GM23338 (cell line): Measurements from ENCODE around the gene OR1L4. TPM values are rescaled to one million over a fixed set of nuclear protein-coding genes. Genes with fewer than 3 reads are reported as not detected.

Experiments used
- ATAC-seq: fragments of 200-7000 bp; cut with Tn5 transposase; 3 replicates; pipeline ENCODE4 v1.9.1; 2020
- DNase-seq: peaks from one replicate; pipeline ENCODE4 v3.0.0-alpha.2; 2015; ENCODE audit warnings: low spot score
- H2AFZ ChIP-seq: fragments of 200-600 bp; sonication (generic); 2 replicates; pipeline ENCODE4 v1.8.0; 2016; ENCODE audit warnings: antibody characterized with exemption, mild to moderate bottlenecking, moderate library complexity
- H3F3A ChIP-seq: fragments of 200-600 bp; sonication (generic); replicated peaks from 2 replicates; pipeline ENCODE4 v1.8.0; 2017; ENCODE audit warnings: antibody characterized with exemption, mixed run types, low read depth
- H3K27ac ChIP-seq: fragments of 200-600 bp; sonication (generic); 2 replicates; pipeline ENCODE4 v1.6.1; 2016; ENCODE audit warnings: low read depth
- H3K27me3 ChIP-seq: fragments of 200-600 bp; sonication (generic); 2 replicates; pipeline ENCODE4 v1.8.0; 2016; ENCODE audit warnings: mild to moderate bottlenecking, mixed run types, moderate library complexity; ENCODE audit not compliant: insufficient read depth
- H3K36me3 ChIP-seq: fragments of 200-600 bp; sonication (generic); 2 replicates; pipeline ENCODE4 v1.8.0; 2016; ENCODE audit warnings: mild to moderate bottlenecking; ENCODE audit not compliant: insufficient read depth
- H3K4me1 ChIP-seq: fragments of 200-600 bp; sonication (generic); 2 replicates; pipeline ENCODE4 v1.8.0; 2016; ENCODE audit warnings: mild to moderate bottlenecking, moderate library complexity; ENCODE audit not compliant: insufficient read depth
- H3K4me2 ChIP-seq: fragments of 200-600 bp; sonication (generic); 2 replicates; pipeline ENCODE4 v1.7.1; 2017; ENCODE audit warnings: mixed run types
- H3K4me3 ChIP-seq: fragments of 200-600 bp; sonication (generic); 2 replicates; pipeline ENCODE4 v1.6.1; 2016; ENCODE audit warnings: mixed run types
- H3K79me2 ChIP-seq: fragments of 200-600 bp; sonication (generic); replicated peaks from 2 replicates; pipeline ENCODE4 v1.8.0; 2017; ENCODE audit warnings: mild to moderate bottlenecking; ENCODE audit not compliant: insufficient read depth
- H3K9me2 ChIP-seq: fragments of 200-600 bp; sonication (generic); 2 replicates; pipeline ENCODE4 v1.8.0; 2017; ENCODE audit not compliant: insufficient read depth
- H4K20me1 ChIP-seq: fragments of 200-600 bp; sonication (generic); replicated peaks from 2 replicates; pipeline ENCODE4 v1.8.0; 2017; ENCODE audit warnings: mild to moderate bottlenecking; ENCODE audit not compliant: insufficient read depth
- H3K27ac Mint-ChIP-seq: 2 replicates; pipeline ENCODE4 v1.8.0; 2020; ENCODE audit warnings: inconsistent platforms, mild to moderate bottlenecking, moderate library complexity, mixed read lengths
- H3K27me3 Mint-ChIP-seq: 3 replicates; pipeline ENCODE4 v1.8.0; 2022; ENCODE audit warnings: low read depth, mild to moderate bottlenecking, moderate library complexity, mixed read lengths, inconsistent platforms; ENCODE audit not compliant: insufficient read depth, poor library complexity
- H3K36me3 Mint-ChIP-seq: 3 replicates; pipeline ENCODE4 v1.8.0; 2021; ENCODE audit warnings: low read depth, mild to moderate bottlenecking, inconsistent platforms, moderate library complexity, mixed read lengths
- H3K4me1 Mint-ChIP-seq: 3 replicates; pipeline ENCODE4 v1.8.0; 2020; ENCODE audit warnings: mild to moderate bottlenecking, inconsistent platforms, mixed read lengths
- H3K4me3 Mint-ChIP-seq: 3 replicates; pipeline ENCODE4 v1.8.0; 2021; ENCODE audit warnings: moderate library complexity, mild to moderate bottlenecking, inconsistent platforms, mixed read lengths
- H3K9me3 Mint-ChIP-seq: 3 replicates; pipeline ENCODE4 v1.8.0; 2020; ENCODE audit warnings: moderate library complexity, mild to moderate bottlenecking, inconsistent platforms, mixed read lengths
- CREB1 ChIP-seq: fragments of 250-450 bp; sonication (Bioruptor Pico); IDR thresholded peaks from 2 replicates; pipeline ENCODE4 v1.5.0; 2020; ENCODE audit warnings: low read depth, mild to moderate bottlenecking, moderate library complexity
- ETS1 ChIP-seq: IDR thresholded peaks from 2 replicates; pipeline ENCODE4 v1.6.1; 2016; ENCODE audit warnings: antibody characterized with exemption
- EZH2 ChIP-seq: fragments of 200-600 bp; sonication (generic); IDR thresholded peaks from one replicate; pipeline ENCODE4 v1.8.0; 2017; ENCODE audit warnings: antibody characterized with exemption, mild to moderate bottlenecking, low read depth; ENCODE audit not compliant: unreplicated experiment
- EZH2phosphoT487 ChIP-seq: fragments of 200-600 bp; sonication (generic); IDR thresholded peaks from one replicate; pipeline ENCODE4 v1.8.1; 2018; ENCODE audit warnings: antibody characterized with exemption; ENCODE audit not compliant: unreplicated experiment
- JUNB ChIP-seq: IDR thresholded peaks from one replicate; pipeline ENCODE4 v1.6.1; 2016; ENCODE audit warnings: antibody characterized with exemption; ENCODE audit not compliant: unreplicated experiment
- NANOG ChIP-seq: IDR thresholded peaks from 2 replicates; pipeline ENCODE4 v1.6.1; 2016; ENCODE audit warnings: antibody characterized with exemption, borderline replicate concordance
- POLR2AphosphoS5 ChIP-seq: IDR thresholded peaks from 2 replicates; pipeline ENCODE4 v1.6.1; 2016; ENCODE audit warnings: antibody characterized with exemption, low read depth
- STAT1 ChIP-seq: IDR thresholded peaks from one replicate; pipeline ENCODE4 v1.6.1; 2016; ENCODE audit warnings: antibody characterized with exemption; ENCODE audit not compliant: unreplicated experiment
- ZNF114 ChIP-seq: fragments of 250-450 bp; sonication (Bioruptor Pico); IDR thresholded peaks from 2 replicates; pipeline ENCODE4 v1.5.0; 2020; ENCODE audit warnings: mild to moderate bottlenecking, moderate library complexity
- ZNF331 ChIP-seq: fragments of 250-450 bp; sonication (Bioruptor Pico); IDR thresholded peaks from 2 replicates; pipeline ENCODE4 v1.5.0; 2020; ENCODE audit warnings: low read depth, mild to moderate bottlenecking, moderate library complexity
- polyA plus RNA-seq: library from polyadenylated mRNA; unstranded; fragments of >200 nt; fragmentation: Nextera tagmentation; extraction: Ambion mirVana; gene quantifications from 2 replicates; pipeline ENCODE4 v1.2.1, GENCODE V29; 2016
- total RNA-seq: library from RNA; depleted of rRNA; stranded (reverse); fragments of >200 nt; shearing (Covaris generic); gene quantifications from 2 replicates; pipeline ENCODE4 v1.2.3, GENCODE V29; 2014
- TF ChIP-seq, protein P1 (sequence below), 2 experiments: fragments of 200-600 bp in 1 of 2; sonication (generic) in 1 of 2; conservative IDR thresholded peaks; 2 replicates each; pipeline versions ENCODE4 v1.5.1 to v1.6.1; 2016 to 2017; ENCODE audit warnings: antibody characterized with exemption in 2 of 2, low read depth in 2 of 2, mild to moderate bottlenecking in 2 of 2, moderate library complexity in 1 of 2
- TF ChIP-seq, protein P2 (sequence below): IDR thresholded peaks from one replicate; pipeline ENCODE4 v1.6.1; 2018; ENCODE audit warnings: antibody characterized with exemption; ENCODE audit not compliant: unreplicated experiment

The OR1L4 gene
- total and polyA plus RNA-seq, 2 experiments from 2014 or later: not detected

- H3K4me3 Mint-ChIP-seq: no peak overlapping the region
- Histone ChIP-seq H3K27me3 (no peaks in the 10 kb centered on the region), H3K79me2 (no peaks in the 10 kb centered on the region), H3F3A (no peaks in the 10 kb centered on the region), H3K4me3 (no peak overlapping the region), H2AFZ (no peak overlapping the region), H3K9me2 (no peaks in the 10 kb centered on the region), H3K4me1 (no peaks in the 10 kb centered on the region), H4K20me1 (no peaks in the 10 kb centered on the region), H3K36me3 (no peaks in the 10 kb centered on the region; the same call in 1 of the 2 replicates), H3K27ac (no peak overlapping the region), H3K4me2 (no peak overlapping the region)
- no peak for ATAC-seq
- peaks cover 5% of the 10 kb centered on the region; the same call in 1 of the 3 replicates for H3K36me3 Mint-ChIP-seq
- H3K27me3 Mint-ChIP-seq: no peaks in the 10 kb centered on the region
- TF ChIP-seq JUNB (no peak), EZH2phosphoT487 (no peak), ZNF331 (no peak), POLR2AphosphoS5 (no peak), CREB1 (CRISPR knock-in tag) (no peak), EZH2 (no peak), ZNF114 (no peak), NANOG (no peak), ETS1 (no peak), STAT1 (no peak)
- TF ChIP-seq, protein P1, sequence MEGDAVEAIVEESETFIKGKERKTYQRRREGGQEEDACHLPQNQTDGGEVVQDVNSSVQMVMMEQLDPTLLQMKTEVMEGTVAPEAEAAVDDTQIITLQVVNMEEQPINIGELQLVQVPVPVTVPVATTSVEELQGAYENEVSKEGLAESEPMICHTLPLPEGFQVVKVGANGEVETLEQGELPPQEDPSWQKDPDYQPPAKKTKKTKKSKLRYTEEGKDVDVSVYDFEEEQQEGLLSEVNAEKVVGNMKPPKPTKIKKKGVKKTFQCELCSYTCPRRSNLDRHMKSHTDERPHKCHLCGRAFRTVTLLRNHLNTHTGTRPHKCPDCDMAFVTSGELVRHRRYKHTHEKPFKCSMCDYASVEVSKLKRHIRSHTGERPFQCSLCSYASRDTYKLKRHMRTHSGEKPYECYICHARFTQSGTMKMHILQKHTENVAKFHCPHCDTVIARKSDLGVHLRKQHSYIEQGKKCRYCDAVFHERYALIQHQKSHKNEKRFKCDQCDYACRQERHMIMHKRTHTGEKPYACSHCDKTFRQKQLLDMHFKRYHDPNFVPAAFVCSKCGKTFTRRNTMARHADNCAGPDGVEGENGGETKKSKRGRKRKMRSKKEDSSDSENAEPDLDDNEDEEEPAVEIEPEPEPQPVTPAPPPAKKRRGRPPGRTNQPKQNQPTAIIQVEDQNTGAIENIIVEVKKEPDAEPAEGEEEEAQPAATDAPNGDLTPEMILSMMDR (conservative IDR thresholded peaks at IDR 0.05; ENCODE audit: low read depth in 2 of 2): no peak
- TF ChIP-seq, protein P2, sequence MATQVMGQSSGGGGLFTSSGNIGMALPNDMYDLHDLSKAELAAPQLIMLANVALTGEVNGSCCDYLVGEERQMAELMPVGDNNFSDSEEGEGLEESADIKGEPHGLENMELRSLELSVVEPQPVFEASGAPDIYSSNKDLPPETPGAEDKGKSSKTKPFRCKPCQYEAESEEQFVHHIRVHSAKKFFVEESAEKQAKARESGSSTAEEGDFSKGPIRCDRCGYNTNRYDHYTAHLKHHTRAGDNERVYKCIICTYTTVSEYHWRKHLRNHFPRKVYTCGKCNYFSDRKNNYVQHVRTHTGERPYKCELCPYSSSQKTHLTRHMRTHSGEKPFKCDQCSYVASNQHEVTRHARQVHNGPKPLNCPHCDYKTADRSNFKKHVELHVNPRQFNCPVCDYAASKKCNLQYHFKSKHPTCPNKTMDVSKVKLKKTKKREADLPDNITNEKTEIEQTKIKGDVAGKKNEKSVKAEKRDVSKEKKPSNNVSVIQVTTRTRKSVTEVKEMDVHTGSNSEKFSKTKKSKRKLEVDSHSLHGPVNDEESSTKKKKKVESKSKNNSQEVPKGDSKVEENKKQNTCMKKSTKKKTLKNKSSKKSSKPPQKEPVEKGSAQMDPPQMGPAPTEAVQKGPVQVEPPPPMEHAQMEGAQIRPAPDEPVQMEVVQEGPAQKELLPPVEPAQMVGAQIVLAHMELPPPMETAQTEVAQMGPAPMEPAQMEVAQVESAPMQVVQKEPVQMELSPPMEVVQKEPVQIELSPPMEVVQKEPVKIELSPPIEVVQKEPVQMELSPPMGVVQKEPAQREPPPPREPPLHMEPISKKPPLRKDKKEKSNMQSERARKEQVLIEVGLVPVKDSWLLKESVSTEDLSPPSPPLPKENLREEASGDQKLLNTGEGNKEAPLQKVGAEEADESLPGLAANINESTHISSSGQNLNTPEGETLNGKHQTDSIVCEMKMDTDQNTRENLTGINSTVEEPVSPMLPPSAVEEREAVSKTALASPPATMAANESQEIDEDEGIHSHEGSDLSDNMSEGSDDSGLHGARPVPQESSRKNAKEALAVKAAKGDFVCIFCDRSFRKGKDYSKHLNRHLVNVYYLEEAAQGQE: no peak
- no peak for DNase-seq
- H3K4me1 Mint-ChIP-seq: no peaks in the 10 kb centered on the region
- H3K27ac Mint-ChIP-seq: no peak overlapping the region
- peaks cover 93% of the 10 kb centered on the region for H3K9me3 Mint-ChIP-seq
These were observed 31.0 kb downstream of the OR1L4 start for GRCh38 chr9:122754825-122755224.
